Embryonic facial prominence (tissue), 1 donor: ENCODE measurements around the gene CRY1.

Experiments
- DNase-seq: peaks from one replicate; pipeline ENCODE4 v3.0.0-alpha.2; 2016; ENCODE audit errors: extremely low spot score

The CRY1 gene

GRCh38 chr12:106964526-106964925 is 128.8 kb downstream of the CRY1 start:
- DNase-seq, result no peak

- no peak for DNase-seq
Measured at GRCh38 chr12:106962286-106962685, 131.1 kb downstream of the CRY1 start.

GRCh38 chr12:106960443-106960842 is 132.9 kb downstream of the CRY1 start:
- DNase-seq, result no peak

GRCh38 chr12:106957583-106957982 is 135.8 kb downstream of the CRY1 start:
- no peak for DNase-seq

- peak; percentile 70 for DNase-seq
Measured at GRCh38 chr12:106956048-106956578, 137.2 kb downstream of the CRY1 start.

- DNase-seq, result peak; percentile 94
Measured at GRCh38 chr12:106955377-106956047, 137.8 kb downstream of the CRY1 start, which contains the start of gene TMEM263. TMEM263 (plus strand) TSS chr12:106955907; CDS start chr12:106967117, 11,210 bp downstream.

- DNase-seq, result no peak
Measured at GRCh38 chr12:106954462-106955376, 138.6 kb downstream of the CRY1 start.

GRCh38 chr12:106953352-106954250 is 139.7 kb downstream of the CRY1 start:
- DNase-seq, result no peak

- DNase-seq, result no peak
Measured at GRCh38 chr12:106950591-106950990, 142.8 kb downstream of the CRY1 start.

GRCh38 chr12:106947461-106947860 is 145.9 kb downstream of the CRY1 start:
- DNase-seq, result no peak

- no peak for DNase-seq
Measured at GRCh38 chr12:106945261-106945851, 148.0 kb downstream of the CRY1 start.

GRCh38 chr12:106942775-106943174 is 150.6 kb downstream of the CRY1 start:
- no peak for DNase-seq

- no peak for DNase-seq
Measured at GRCh38 chr12:106941481-106942156, 151.7 kb downstream of the CRY1 start.
